ENCODE measurements around the gene ARHGAP20.

- TF ChIP-seq CTCF (IDR thresholded peaks at IDR 0.05) (no peak), POLR2A (IDR thresholded peaks at IDR 0.05) (no peak)
Measured at GRCh38 chr11:110631551-110631950, 80.7 kb downstream of the ARHGAP20 start.

Data from prostate gland (tissue), 2 donors.